Psoas muscle (tissue), 8 donors: ENCODE results near the gene DDAH1. TPM values are rescaled to one million over a fixed set of nuclear protein-coding genes. Genes with fewer than 3 reads are reported as not detected.
A peak's percentile ranks its signal among the peaks of the same experiment; 100 is the strongest.

Experiments used
- ATAC-seq, 4 donors: fragments of 200-7000 bp; cut with Tn5 transposase; one replicate each; pipeline ENCODE4 v1.9.1; 2020; ENCODE audit warnings: moderate library complexity in 3 of 4, mild to moderate bottlenecking in 2 of 4
- DNase-seq, 2 donors: peaks; one replicate each; pipeline ENCODE4 v3.0.0-alpha.2; 2020
- H3K27ac ChIP-seq: fragments of 200-600 bp; one replicate; pipeline ENCODE4 v1.8.0; 2022
- H3K27me3 ChIP-seq, 3 donors: fragments of 200-600 bp in 1 of 3; one replicate each; pipeline versions ENCODE4 v1.6.1 to v1.8.0; 2013 to 2022; ENCODE audit warnings: low read length in 2 of 3, mild to moderate bottlenecking in 2 of 3, moderate library complexity in 1 of 3; ENCODE audit not compliant: insufficient read depth in 3 of 3
- H3K36me3 ChIP-seq, 2 donors: fragments of 200-600 bp in 1 of 2; one replicate each; pipeline versions ENCODE4 v1.6.1 to v1.8.0; 2013 to 2022; ENCODE audit warnings: low read depth in 1 of 2, mild to moderate bottlenecking in 1 of 2, moderate library complexity in 1 of 2; ENCODE audit not compliant: insufficient read depth in 1 of 2
- H3K4me1 ChIP-seq: fragments of 200-600 bp; one replicate; pipeline ENCODE4 v1.8.0; 2022
- H3K4me3 ChIP-seq: fragments of 200-600 bp; one replicate; pipeline ENCODE4 v1.8.0; 2022; ENCODE audit warnings: mild to moderate bottlenecking
- H3K9me3 ChIP-seq: fragments of 200-600 bp; one replicate; pipeline ENCODE4 v1.8.0; 2022
- WGBS, 3 donors: extraction: QIAGEN DNeasy Blood & Tissue Kit; methylation state at CpG; one replicate each; pipeline versions ENCODE4 v1.1.6 to v1.1.7; 2013; 5-methylcytosine and 5-hydroxymethylcytosine counted together
- intact Hi-C, 2 donors: fragments of 100-400 bp; cut with DNase I; formaldehyde crosslinking; loops; one replicate each; pipeline versions ENCODE4 v1.11.0 to v1.14.2; 2022
- polyA plus RNA-seq, 3 donors: library from polyadenylated mRNA; stranded (reverse); fragments of 200-250 nt; gene quantifications; one replicate each; pipeline ENCODE4 v1.2.3, GENCODE V29; 2013
- total RNA-seq, 4 donors: library from RNA; stranded (reverse); fragmentation: NEBNext Ultra II Directional in 2 of 4; extraction: Animal tissue kit (Norgen Biotek cat#: 25700) in 2 of 4; gene quantifications; one replicate each; pipeline versions ENCODE4 v1.2.1 to v1.2.4, GENCODE V29; 2021 to 2023
- TF ChIP-seq, protein P1 (sequence below): fragments of 200-600 bp; IDR thresholded peaks from one replicate; pipeline ENCODE4 v1.8.0; 2022; ENCODE audit warnings: antibody characterized with exemption
- donor health status: healthy with polysubstance abuse.
- donor health status: DM: no; HTN: no; CAD: no; lungs with moderate emphysema.
- donor health status: Bipolar disorder and iron deficiency.
- donor health status: healthy.
- donor health status: DM: yes; HTN: yes; CAD: no.
- donor health status: DM: no; HTN: no; CAD: no.
- donor health status: DM: no; HTN: no; CAD: no.
- donor health status: DM: yes; HTN: yes; CAD: no.

DDAH1 gene
- total and polyA plus RNA-seq, 7 donors: 2.1 to 53.6 (median 8.2) TPM

- WGBS, 3 donors: 42 to 97% (median 83%) methylated on average over 1 of the region's 1 CpG
- DNase-seq (no peak), ATAC-seq (no peak)
- Histone ChIP-seq H3K9me3 (peaks cover 11% of the 10 kb centered on the region), H3K4me1 (peaks cover 7% of the 10 kb centered on the region), H3K27me3 (no peaks in the 10 kb centered on the region), H3K36me3 (no peaks in the 10 kb centered on the region), H3K27ac (no peak overlapping the region), H3K4me3 (no peak overlapping the region)
- TF ChIP-seq, protein P1, sequence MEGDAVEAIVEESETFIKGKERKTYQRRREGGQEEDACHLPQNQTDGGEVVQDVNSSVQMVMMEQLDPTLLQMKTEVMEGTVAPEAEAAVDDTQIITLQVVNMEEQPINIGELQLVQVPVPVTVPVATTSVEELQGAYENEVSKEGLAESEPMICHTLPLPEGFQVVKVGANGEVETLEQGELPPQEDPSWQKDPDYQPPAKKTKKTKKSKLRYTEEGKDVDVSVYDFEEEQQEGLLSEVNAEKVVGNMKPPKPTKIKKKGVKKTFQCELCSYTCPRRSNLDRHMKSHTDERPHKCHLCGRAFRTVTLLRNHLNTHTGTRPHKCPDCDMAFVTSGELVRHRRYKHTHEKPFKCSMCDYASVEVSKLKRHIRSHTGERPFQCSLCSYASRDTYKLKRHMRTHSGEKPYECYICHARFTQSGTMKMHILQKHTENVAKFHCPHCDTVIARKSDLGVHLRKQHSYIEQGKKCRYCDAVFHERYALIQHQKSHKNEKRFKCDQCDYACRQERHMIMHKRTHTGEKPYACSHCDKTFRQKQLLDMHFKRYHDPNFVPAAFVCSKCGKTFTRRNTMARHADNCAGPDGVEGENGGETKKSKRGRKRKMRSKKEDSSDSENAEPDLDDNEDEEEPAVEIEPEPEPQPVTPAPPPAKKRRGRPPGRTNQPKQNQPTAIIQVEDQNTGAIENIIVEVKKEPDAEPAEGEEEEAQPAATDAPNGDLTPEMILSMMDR: no peak
- intact Hi-C loops: no loop called here
These were observed 44.8 kb downstream of the DDAH1 start for GRCh38 chr1:85420199-85420598.

DNA sequence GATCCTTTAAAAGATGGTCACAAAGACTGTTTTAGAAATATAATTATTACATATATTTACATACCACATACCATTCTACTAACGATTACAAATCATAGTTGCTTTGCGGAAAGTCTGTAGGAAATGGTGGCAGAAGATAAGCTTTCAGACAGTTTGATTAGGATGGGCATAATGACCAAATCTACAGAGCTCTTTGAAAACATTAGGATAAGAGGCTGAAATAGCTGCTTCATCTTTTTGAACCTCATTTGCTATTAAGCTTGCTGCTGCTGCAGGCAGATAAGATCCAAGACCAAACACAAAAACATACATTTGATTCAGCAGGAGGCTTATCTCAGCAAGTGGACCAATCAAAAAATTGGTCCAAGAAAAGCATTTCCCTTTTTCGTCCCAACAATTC lies 47.1 kb downstream of the DDAH1 start:
- Histone ChIP-seq H3K36me3 (no peaks in the 10 kb centered on the region), H3K4me1 (peaks cover 6% of the 10 kb centered on the region), H3K4me3 (no peak overlapping the region), H3K27me3 (no peaks in the 10 kb centered on the region), H3K27ac (no peak overlapping the region), H3K9me3 (peaks cover 11% of the 10 kb centered on the region)
- TF ChIP-seq, protein P1: no peak
- intact Hi-C loops: no loop called here
- 89 to 95% (median 91%) methylated on average over 3 of the region's 3 CpGs for WGBS, 3 donors
- ATAC-seq (no peak), DNase-seq (no peak)

- TF ChIP-seq, protein P1: no peak
- H3K4me1 ChIP-seq: peaks cover 6% of the 10 kb centered on the region
- ATAC-seq (peak; percentile 64 to 97 (median 88)), DNase-seq (peak in 1 of 2 donors; percentile 62)
- H3K36me3 ChIP-seq: no peaks in the 10 kb centered on the region
- no peak overlapping the region for H3K27ac ChIP-seq
- 29 to 50% (median 31%) methylated on average over 5 of the region's 5 CpGs for WGBS, 3 donors
- intact Hi-C loops: no loop called here
- H3K4me3 ChIP-seq: no peak overlapping the region
- H3K9me3 ChIP-seq: peaks cover 11% of the 10 kb centered on the region
- H3K27me3 ChIP-seq: no peaks in the 10 kb centered on the region
These were observed 47.9 kb downstream of the DDAH1 start for GRCh38 chr1:85417017-85417416.

GRCh38 chr1:85413169-85413568 lies 51.8 kb downstream of the DDAH1 start:
- WGBS, 3 donors: 75 to 81% (median 77%) methylated on average over 1 of the region's 1 CpG
- Histone ChIP-seq H3K9me3 (no peaks in the 10 kb centered on the region), H3K27ac (no peak overlapping the region), H3K36me3 (no peaks in the 10 kb centered on the region), H3K27me3 (no peaks in the 10 kb centered on the region), H3K4me1 (peaks cover 6% of the 10 kb centered on the region), H3K4me3 (no peak overlapping the region)
- intact Hi-C loops: no loop called here
- no peak for DNase-seq
- TF ChIP-seq, protein P1: no peak
- ATAC-seq: no peak

- H3K27ac ChIP-seq: no peak overlapping the region
- H3K27me3 ChIP-seq: no peaks in the 10 kb centered on the region
- H3K4me1 ChIP-seq: peaks cover 9% of the 10 kb centered on the region
- H3K9me3 ChIP-seq: no peaks in the 10 kb centered on the region
- H3K4me3 ChIP-seq: no peak overlapping the region
- ATAC-seq: no peak
- WGBS, 3 donors: 67 to 87% (median 71%) methylated on average over 5 of the region's 5 CpGs
- intact Hi-C loops: no loop called here
- no peaks in the 10 kb centered on the region for H3K36me3 ChIP-seq
- TF ChIP-seq, protein P1: no peak
- no peak for DNase-seq
These were observed 53.2 kb downstream of the DDAH1 start for GRCh38 chr1:85411567-85412305.
